HepG2 (cell line): ENCODE data around the gene MGST2. TPM values are rescaled to one million over a fixed set of nuclear protein-coding genes. Genes with fewer than 3 reads are reported as not detected.

Experiments used
- AHDC1 ChIP-seq: sonication (generic); formaldehyde crosslinking; IDR thresholded peaks from 2 replicates; pipeline ENCODE4 v1.5.1; 2020; ENCODE audit warnings: mild to moderate bottlenecking, missing genetic modification reagents, borderline replicate concordance
- ATF2 ChIP-seq: sonication (generic); formaldehyde crosslinking; IDR thresholded peaks from 2 replicates; pipeline ENCODE4 v1.4.0; 2020; ENCODE audit warnings: missing genetic modification reagents
- BCL6 ChIP-seq: IDR thresholded peaks from 2 replicates; pipeline ENCODE4 v1.6.1; 2016; ENCODE audit warnings: missing genetic modification reagents, missing compliant biosample characterization
- CEBPB ChIP-seq: IDR thresholded peaks from 2 replicates; pipeline ENCODE4 v1.6.1; 2011; ENCODE audit warnings: low read depth, low read length, improper control_type of control experiment, borderline replicate concordance
- CREB1 ChIP-seq, 2 experiments: fragments of 450-650 bp in 1 of 2; IDR thresholded peaks; 2 replicates each; pipeline ENCODE4 v1.6.1; 2016 to 2017; ENCODE audit warnings: control low read depth in 1 of 2, mild to moderate bottlenecking in 1 of 2, missing compliant biosample characterization in 1 of 2, missing genetic modification characterization in 1 of 2
- ETV5 ChIP-seq: IDR thresholded peaks from 2 replicates; pipeline ENCODE4 v1.6.1; 2018; ENCODE audit warnings: missing biosample characterization, missing genetic modification reagents, inconsistent platforms, borderline replicate concordance
- FOXP1 ChIP-seq, 2 experiments: fragments of 450-650 bp in 1 of 2; IDR thresholded peaks; 2 replicates each; pipeline ENCODE4 v1.6.1; 2017 to 2018; ENCODE audit warnings: antibody characterized with exemption in 1 of 2
- HNF4G ChIP-seq, 2 experiments: sonication (generic) in 1 of 2; formaldehyde crosslinking in 1 of 2; IDR thresholded peaks; 2 replicates each; pipeline versions ENCODE4 v1.4.0 to v1.6.1; 2011 to 2020; ENCODE audit warnings: borderline replicate concordance in 2 of 2, low read depth in 2 of 2, mild to moderate bottlenecking in 2 of 2, low read length in 1 of 2, missing genetic modification reagents in 1 of 2, moderate library complexity in 1 of 2
- HOXA3 ChIP-seq: sonication (generic); formaldehyde crosslinking; IDR thresholded peaks from 2 replicates; pipeline ENCODE4 v1.5.0; 2020; ENCODE audit warnings: missing genetic modification reagents
- KDM4B ChIP-seq: sonication (generic); formaldehyde crosslinking; IDR thresholded peaks from 2 replicates; pipeline ENCODE4 v1.4.0; 2020; ENCODE audit warnings: missing genetic modification reagents
- NCOR1 ChIP-seq: fragments of 200-600 bp; sonication (generic); IDR thresholded peaks from 2 replicates; pipeline ENCODE4 v1.7.0; 2017; ENCODE audit warnings: antibody characterized with exemption, low read length, borderline replicate concordance
- NFE2 ChIP-seq: sonication (generic); formaldehyde crosslinking; IDR thresholded peaks from 2 replicates; pipeline ENCODE4 v1.4.0; 2020; ENCODE audit warnings: missing genetic modification reagents
- PPARG ChIP-seq: conservative IDR thresholded peaks from 2 replicates; pipeline ENCODE4 v1.6.1; 2016; ENCODE audit warnings: missing biosample characterization, missing genetic modification reagents
- SIX1 ChIP-seq: sonication (generic); formaldehyde crosslinking; IDR thresholded peaks from 2 replicates; pipeline ENCODE4 v1.4.0; 2020; ENCODE audit warnings: missing genetic modification reagents, borderline replicate concordance
- ZNF12 ChIP-seq: sonication (generic); formaldehyde crosslinking; IDR thresholded peaks from 2 replicates; pipeline ENCODE4 v1.5.0; 2020; ENCODE audit warnings: missing genetic modification reagents
- ZNF792 ChIP-seq: IDR thresholded peaks from 2 replicates; pipeline ENCODE4 v1.6.1; 2016
- ZNF879 ChIP-seq: sonication (generic); formaldehyde crosslinking; IDR thresholded peaks from 2 replicates; pipeline ENCODE4 v1.8.1; 2023; ENCODE audit warnings: missing genetic modification reagents
- ZSCAN25 ChIP-seq: sonication (generic); formaldehyde crosslinking; IDR thresholded peaks from 2 replicates; pipeline ENCODE4 v1.8.0; 2022; ENCODE audit warnings: mild to moderate bottlenecking, missing genetic modification reagents
- polyA plus RNA-seq, 8 experiments: library from polyadenylated mRNA; depleted of rRNA in 3 of 8; stranded (reverse) in 7 of 8; unstranded in 1 of 8; fragments of >200 nt; fragmentation: Illumina TruSeq in 4 of 8; extraction: Trizol in 4 of 8; gene quantifications; 2 replicates each; pipeline versions ENCODE4 v1.2.1 to v1.2.3, GENCODE V29; 2011 to 2016; ENCODE audit warnings: low read depth in 4 of 8, missing spikeins in 1 of 8, mixed read lengths in 1 of 8; ENCODE audit not compliant: insufficient read depth in 1 of 8
- total RNA-seq, 5 experiments: library from RNA; depleted of rRNA; stranded (reverse); fragments of >200 nt; fragmentation: Illumina TruSeq; extraction: Trizol; gene quantifications; 2 replicates each; pipeline ENCODE4 v1.2.3, GENCODE V29; 2016; ENCODE audit warnings: low read depth in 1 of 5

MGST2 gene
- total and polyA plus RNA-seq, 2 of the 13 experiments (the other 11 are each of a cell fraction or from before 2014, with no cell fraction given) = 205 to 416 TPM

- TF ChIP-seq NFE2 (CRISPR knock-in tag) = no peak
- TF ChIP-seq SIX1 (CRISPR knock-in tag) = peak; percentile 42; the same call in 1 of the 2 replicates
- 0 out of 2 replicates have a peak, but pooled peaks have one; percentile 58 for TF ChIP-seq KDM4B (CRISPR knock-in tag)
- TF ChIP-seq AHDC1 = peak; percentile 94; the same call in 1 of the 2 replicates
- peak; percentile 69 for TF ChIP-seq PPARG (CRISPR knock-in tag)
- TF ChIP-seq CREB1 (IDR thresholded peaks at IDR 0.05) = no peak
- peak; percentile 62 for TF ChIP-seq CREB1 (CRISPR knock-in tag; IDR thresholded peaks at IDR 0.05)
- peak; percentile 11; the same call in 1 of the 2 replicates for TF ChIP-seq ZNF12 (CRISPR knock-in tag)
- TF ChIP-seq ETV5 (CRISPR knock-in tag) = peak; percentile 89; the same call in 1 of the 2 replicates
- peak; percentile 64; the same call in 1 of the 2 replicates for TF ChIP-seq HOXA3 (CRISPR knock-in tag)
- peak; percentile 40; the same call in 1 of the 2 replicates for TF ChIP-seq ZNF792
- TF ChIP-seq BCL6 = peak; percentile 80
- TF ChIP-seq CEBPB = peak; percentile 94
- TF ChIP-seq ZNF879 (CRISPR knock-in tag) = no peak
- peak; percentile 99 for TF ChIP-seq HNF4G (IDR thresholded peaks at IDR 0.05; ENCODE audit: borderline replicate concordance, low read depth, low read length)
- TF ChIP-seq HNF4G (CRISPR knock-in tag; IDR thresholded peaks at IDR 0.05; ENCODE audit: borderline replicate concordance, low read depth) = peak; percentile 92; the same call in 1 of the 2 replicates
- peak; percentile 41; the same call in 1 of the 2 replicates for TF ChIP-seq ZSCAN25 (CRISPR knock-in tag)
- TF ChIP-seq FOXP1 (IDR thresholded peaks at IDR 0.05) = no peak
- peak; percentile 76 for TF ChIP-seq FOXP1 (CRISPR knock-in tag; IDR thresholded peaks at IDR 0.05)
- peak; percentile 99 for TF ChIP-seq NCOR1
- peak; percentile 76 for TF ChIP-seq ATF2
Observed at GRCh38 chr4:139692309-139693012, 26.8 kb downstream of the MGST2 start (continued).
